Measurements from ENCODE around the gene CPA1. TPM values are rescaled to one million over a fixed set of nuclear protein-coding genes. Genes with fewer than 3 reads are reported as not detected.

CPA1 gene
- total RNA-seq, 5 donors from 2014 or later (not counting 1 experiment from before 2014, with no cell fraction given), result 15.8 to 22.5 (median 16.0) TPM; not detected in 2

- Histone ChIP-seq H3K9me3 (no peaks in the 10 kb centered on the region), H3K27me3 (replicated peaks in 1 of 2; ENCODE audit: control insufficient read depth in 2 of 2, extremely low read depth in 1 of 2, insufficient read depth in 2 of 2, low read length in 1 of 2) (no peaks in the 10 kb centered on the region), H3K4me3 (ENCODE audit: control insufficient read depth in 1 of 2, extremely low read depth in 1 of 2, low read length in 1 of 2) (no peak overlapping the region), H3K36me3 (ENCODE audit: control insufficient read depth in 2 of 2, extremely low read depth in 1 of 2, insufficient read depth in 1 of 2, low read length in 1 of 2) (no peaks in the 10 kb centered on the region), H3K27ac (ENCODE audit: low read length) (no peak overlapping the region), H3K4me1 (ENCODE audit: control insufficient read depth in 1 of 2, extremely low read depth in 1 of 2, insufficient read depth in 2 of 2, low read length in 2 of 2) (peaks cover 12 to 46% of the 10 kb centered on the region in 2 experiments)
- WGBS (ENCODE audit: insufficient coverage), result 17% methylated on average over 1 of the region's 1 CpG
- no peaks in the 10 kb centered on the region for H3K36me3 Mint-ChIP-seq
- ATAC-seq (replicated peaks in 1 of 4), result peak in 3 of 4 experiments; percentile 28 to 65 (median 36)
- no peak overlapping the region for H3K4me3 Mint-ChIP-seq
- peaks cover 15 to 24% (median 23%) of the 10 kb centered on the region in 3 donors for H3K4me1 Mint-ChIP-seq
- no peaks in the 10 kb centered on the region for H3K27me3 Mint-ChIP-seq
- POLR2A ChIA-PET, result interaction anchor here in 1 of 2 donors (0.5 to 0.7 kb wide), 3 partner anchors 9 to 877 kb away, joined by 3 to 4 read pairs (median 3); no protein-coding TSS in a partner anchor
- DNase-seq, result no peak
- CTCF ChIA-PET, result interaction anchor here in 1 of 2 donors (0.6 kb wide), 1 partner anchor 137 kb away, joined by 3 read pairs; no protein-coding TSS in a partner anchor
- H3K27ac Mint-ChIP-seq, result no peak overlapping the region
- H3K9me3 Mint-ChIP-seq, result no peaks in the 10 kb centered on the region
Observed at GRCh38 chr7:130433301-130433700, 53.0 kb downstream of the CPA1 start.

GRCh38 chr7:130435311-130435854 lies 55.1 kb downstream of the CPA1 start:
- Mint-ChIP-seq H3K36me3 (no peaks in the 10 kb centered on the region), H3K4me1 (peaks cover 26 to 38% (median 29%) of the 10 kb centered on the region in 3 donors), H3K9me3 (no peaks in the 10 kb centered on the region), H3K27ac (no peak overlapping the region), H3K4me3 (no peak overlapping the region), H3K27me3 (no peaks in the 10 kb centered on the region)
- CTCF ChIA-PET, result no interaction called here
- H3K4me1 ChIP-seq (ENCODE audit: control insufficient read depth in 1 of 2, extremely low read depth in 1 of 2, insufficient read depth in 2 of 2, low read length in 2 of 2), result peaks cover 15 to 45% of the 10 kb centered on the region in 2 experiments
- H3K27ac ChIP-seq (ENCODE audit: low read length), result no peak overlapping the region
- H3K4me3 ChIP-seq (ENCODE audit: control insufficient read depth in 1 of 2, extremely low read depth in 1 of 2, low read length in 1 of 2), result no peak overlapping the region
- no peak for ATAC-seq (replicated peaks in 1 of 4)
- DNase-seq, result no peak
- H3K27me3 ChIP-seq (replicated peaks in 1 of 2; ENCODE audit: control insufficient read depth in 2 of 2, extremely low read depth in 1 of 2, insufficient read depth in 2 of 2, low read length in 1 of 2), result no peaks in the 10 kb centered on the region
- no peaks in the 10 kb centered on the region for H3K36me3 ChIP-seq (ENCODE audit: control insufficient read depth in 2 of 2, extremely low read depth in 1 of 2, insufficient read depth in 1 of 2, low read length in 1 of 2)
- POLR2A ChIA-PET, result no interaction called here
- no peaks in the 10 kb centered on the region for H3K9me3 ChIP-seq
- 100% methylated on average over 1 of the region's 2 CpGs for WGBS (ENCODE audit: insufficient coverage)

GRCh38 chr7:130436253-130436652 lies 56.0 kb downstream of the CPA1 start:
- no peak for ATAC-seq (replicated peaks in 1 of 4)
- POLR2A ChIA-PET, result interaction anchor here in 1 of 2 donors (0.7 kb wide), 1 partner anchor 41 kb away, joined by 4 read pairs; no protein-coding TSS in a partner anchor
- H3K4me1 Mint-ChIP-seq, result peaks cover 35 to 44% (median 35%) of the 10 kb centered on the region in 3 donors

More at GRCh38 chr7:130436253-130436652, 56.0 kb downstream of the CPA1 start:
- CTCF ChIA-PET, result no interaction called here
- Histone ChIP-seq H3K9me3 (no peaks in the 10 kb centered on the region), H3K4me1 (ENCODE audit: control insufficient read depth in 1 of 2, extremely low read depth in 1 of 2, insufficient read depth in 2 of 2, low read length in 2 of 2) (peaks cover 21 to 43% of the 10 kb centered on the region in 2 experiments), H3K27ac (ENCODE audit: low read length) (no peak overlapping the region), H3K36me3 (ENCODE audit: control insufficient read depth in 2 of 2, extremely low read depth in 1 of 2, insufficient read depth in 1 of 2, low read length in 1 of 2) (no peaks in the 10 kb centered on the region), H3K4me3 (ENCODE audit: control insufficient read depth in 1 of 2, extremely low read depth in 1 of 2, low read length in 1 of 2) (no peak overlapping the region), H3K27me3 (replicated peaks in 1 of 2; ENCODE audit: control insufficient read depth in 2 of 2, extremely low read depth in 1 of 2, insufficient read depth in 2 of 2, low read length in 1 of 2) (no peaks in the 10 kb centered on the region)
- no peaks in the 10 kb centered on the region for H3K27me3 Mint-ChIP-seq
- DNase-seq, result no peak
- peak overlapping the region in 1 of 2 donors; percentile 84 for H3K27ac Mint-ChIP-seq
- peak overlapping the region in 1 of 3 donors; percentile 38 for H3K4me3 Mint-ChIP-seq
- H3K36me3 Mint-ChIP-seq, result no peaks in the 10 kb centered on the region
- no CpG with 5 or more reads among the region's 1 CpG for WGBS (ENCODE audit: insufficient coverage)
- no peaks in the 10 kb centered on the region for H3K9me3 Mint-ChIP-seq

Other genes starting within 250 kb of the CPA1 start
- 10 to 100 TPM; 21.4 to 31.0 (median 25.5) TPM for gene TMEM209, start 175.1 kb upstream of the CPA1 start, total RNA-seq
- gene SSMEM1, start 172.6 kb upstream of the CPA1 start, total RNA-seq, result not detected
- 1 to 10 TPM in 3 of 5 donors, not detected in 2; 1.7 to 3.1 (median 2.2) TPM for gene CPA2, start 113.6 kb upstream of the CPA1 start, total RNA-seq
- under 1 TPM in 1 of 5 donors, not detected in 4; 0.23 TPM for gene CPA4, start 87.3 kb upstream of the CPA1 start, total RNA-seq
- 1 to 10 TPM in 4 of 5 donors, not detected in 1; 1.2 to 9.4 (median 4.5) TPM for gene CPA5, start 35.7 kb upstream of the CPA1 start, total RNA-seq
- 10 to 100 TPM in 1 of 5 donors, 1 to 10 TPM in 4; 6.3 to 13.6 (median 9.2) TPM for gene CEP41, start 60.5 kb downstream of the CPA1 start, total RNA-seq
- gene MEST, start 111.6 kb downstream of the CPA1 start, total RNA-seq, result 1 to 10 TPM; 3.1 to 8.2 (median 5.6) TPM

All from T-cell (primary cell).